CD8-positive, alpha-beta memory T cell (primary cell): ENCODE results near the gene ZNF385C. TPM values are rescaled to one million over a fixed set of nuclear protein-coding genes. Genes with fewer than 3 reads are reported as not detected.

Experiments
- CTCF ChIA-PET: fragments of 350-600 bp; sonication (Branson Sonifier 250); formaldehyde crosslinking; loops from one replicate; lab custom pipeline; 2021; ENCODE audit warnings: antibody characterized with exemption; lab: Charles Lee
- POLR2A ChIA-PET: fragments of 350-600 bp; sonication (Branson Sonifier 250); formaldehyde crosslinking; loops from one replicate; lab custom pipeline; 2021; ENCODE audit warnings: antibody characterized with exemption; lab: Charles Lee
- DNase-seq, 5 donors: peaks; one replicate each; pipeline versions ENCODE4 v3.0.0 to v3.0.0-alpha.2; 2020 to 2022; ENCODE audit warnings: mixed read lengths in 1 of 5
- H3K27ac ChIP-seq: one replicate; pipeline ENCODE4 v1.7.0; 2013; ENCODE audit warnings: low read depth, mild to moderate bottlenecking, low read length, moderate library complexity
- H3K27me3 ChIP-seq: 2 replicates; pipeline ENCODE4 v1.7.0; 2013; ENCODE audit warnings: low read length, mild to moderate bottlenecking; ENCODE audit not compliant: insufficient read depth, poor library complexity, severe bottlenecking
- H3K36me3 ChIP-seq: 2 replicates; pipeline ENCODE4 v1.7.0; 2013; ENCODE audit warnings: mild to moderate bottlenecking, low read length, moderate library complexity; ENCODE audit not compliant: insufficient read depth
- H3K4me1 ChIP-seq: 2 replicates; pipeline ENCODE4 v1.7.0; 2013; ENCODE audit warnings: mild to moderate bottlenecking, low read length, moderate library complexity; ENCODE audit not compliant: insufficient read depth
- H3K4me3 ChIP-seq: 2 replicates; pipeline ENCODE4 v1.7.0; 2013; ENCODE audit warnings: mild to moderate bottlenecking, low read length
- H3K9me3 ChIP-seq: 2 replicates; pipeline ENCODE4 v1.7.0; 2013; ENCODE audit warnings: mild to moderate bottlenecking, low read length
- H3K27ac Mint-ChIP-seq, 8 donors: one replicate each; pipeline ENCODE4 v1.8.0; 2020 to 2021; ENCODE audit warnings: mixed read lengths in 8 of 8, mild to moderate bottlenecking in 6 of 8, inconsistent platforms in 3 of 8, moderate library complexity in 3 of 8
- H3K27me3 Mint-ChIP-seq, 2 donors: one replicate each; pipeline ENCODE4 v1.8.0; 2020 to 2021; ENCODE audit warnings: mixed read lengths in 2 of 2, mild to moderate bottlenecking in 1 of 2, moderate library complexity in 1 of 2
- H3K36me3 Mint-ChIP-seq, 3 donors: one replicate each; pipeline ENCODE4 v1.8.0; 2020 to 2021; ENCODE audit warnings: mixed read lengths in 3 of 3, inconsistent platforms in 1 of 3, mild to moderate bottlenecking in 1 of 3
- H3K4me1 Mint-ChIP-seq, 3 donors: one replicate each; pipeline ENCODE4 v1.8.0; 2020 to 2021; ENCODE audit warnings: mixed read lengths in 3 of 3, inconsistent platforms in 1 of 3, mild to moderate bottlenecking in 1 of 3
- H3K4me3 Mint-ChIP-seq, 7 donors: one replicate each; pipeline ENCODE4 v1.8.0; 2020 to 2021; ENCODE audit warnings: mixed read lengths in 7 of 7, mild to moderate bottlenecking in 6 of 7, moderate library complexity in 4 of 7, inconsistent platforms in 2 of 7
- H3K9me3 Mint-ChIP-seq, 5 donors: one replicate each; pipeline ENCODE4 v1.8.0; 2020 to 2022; ENCODE audit warnings: mixed read lengths in 5 of 5, mild to moderate bottlenecking in 3 of 5, moderate library complexity in 2 of 5, inconsistent platforms in 1 of 5
- polyA plus RNA-seq: library from polyadenylated mRNA; unstranded; fragments of 300-500 nt; fragmentation: Illumina TruSeq; gene quantifications from one replicate; pipeline ENCODE4 v1.2.3, GENCODE V29; 2021
- total RNA-seq, 2 experiments: library from RNA; stranded (reverse); gene quantifications; one replicate each; pipeline ENCODE4 v1.2.3, GENCODE V29; 2021

ZNF385C gene
- total and polyA plus RNA-seq, 3 experiments from 2014 or later: not detected

DNA sequence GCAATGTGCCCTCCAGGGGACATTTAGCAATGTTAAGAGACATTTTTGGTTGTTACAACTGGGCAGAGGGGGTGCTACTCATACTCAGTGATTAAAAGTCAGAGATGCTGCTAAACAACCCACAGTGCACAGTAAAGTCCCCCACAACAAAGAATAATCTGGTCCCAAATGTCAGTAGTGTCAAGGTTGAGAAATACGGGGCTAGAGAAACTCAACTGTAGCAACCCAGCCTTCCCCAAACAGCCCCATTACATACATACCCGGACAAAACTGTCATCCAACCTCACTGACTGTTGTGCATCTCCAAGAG lies 101.5 kb downstream of the ZNF385C start:
- peaks cover 50% of the 10 kb centered on the region for H3K36me3 ChIP-seq
- H3K4me3 ChIP-seq: no peak overlapping the region
- ChIA-PET POLR2A (no interaction called here), CTCF (no interaction called here)
- H3K27me3 ChIP-seq: no peaks in the 10 kb centered on the region
- Mint-ChIP-seq H3K27me3 (no peaks in the 10 kb centered on the region), H3K36me3 (peaks cover 9 to 89% (median 18%) of the 10 kb centered on the region in 3 donors), H3K4me3 (no peak overlapping the region), H3K4me1 (peaks cover 0 to under 1% (median 0%) of the 10 kb centered on the region in 3 donors), H3K9me3 (no peaks in the 10 kb centered on the region), H3K27ac (peak overlapping the region in 2 of 8 donors; percentile 22 to 73)
- no peaks in the 10 kb centered on the region for H3K4me1 ChIP-seq
- no peaks in the 10 kb centered on the region for H3K9me3 ChIP-seq
- no peak overlapping the region for H3K27ac ChIP-seq
- no peak for DNase-seq

DNA sequence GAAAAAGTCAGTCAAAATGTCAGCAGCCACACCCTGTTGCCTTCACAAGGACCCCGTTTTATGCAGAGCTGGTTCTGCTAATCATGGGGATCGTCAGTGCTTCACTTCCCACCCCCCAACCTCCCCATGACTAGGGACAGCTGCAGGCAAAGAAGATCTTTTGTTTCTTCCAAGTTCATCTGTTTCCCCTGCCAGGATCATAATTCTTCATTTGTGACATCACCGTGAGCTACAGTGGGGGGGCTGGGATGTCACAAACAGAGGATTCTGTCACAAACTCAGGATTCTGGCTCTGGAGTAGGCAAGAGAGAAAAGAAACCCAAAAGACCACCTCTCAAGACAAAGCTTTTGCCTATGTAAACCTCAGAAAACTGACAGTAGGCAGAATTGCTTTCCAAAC lies 105.7 kb downstream of the ZNF385C start:
- H3K4me1 Mint-ChIP-seq: no peaks in the 10 kb centered on the region
- H3K27me3 ChIP-seq: no peaks in the 10 kb centered on the region
- peaks cover 14 to 95% (median 18%) of the 10 kb centered on the region in 3 donors for H3K36me3 Mint-ChIP-seq
- ChIA-PET CTCF (interaction anchor here (1.1 kb wide), 1 partner anchor 19 kb away, joined by 3 read pairs; no protein-coding TSS in a partner anchor), POLR2A (no interaction called here)
- no peak overlapping the region for H3K4me3 Mint-ChIP-seq
- H3K27me3 Mint-ChIP-seq: peaks cover 0 to 1% of the 10 kb centered on the region in 2 donors
- H3K27ac Mint-ChIP-seq: no peak overlapping the region
- no peak for DNase-seq
- H3K36me3 ChIP-seq: peaks cover 65% of the 10 kb centered on the region
- no peaks in the 10 kb centered on the region for H3K9me3 Mint-ChIP-seq
- H3K4me3 ChIP-seq: no peak overlapping the region
- no peaks in the 10 kb centered on the region for H3K9me3 ChIP-seq
- H3K27ac ChIP-seq: no peak overlapping the region
- no peaks in the 10 kb centered on the region for H3K4me1 ChIP-seq

DNA sequence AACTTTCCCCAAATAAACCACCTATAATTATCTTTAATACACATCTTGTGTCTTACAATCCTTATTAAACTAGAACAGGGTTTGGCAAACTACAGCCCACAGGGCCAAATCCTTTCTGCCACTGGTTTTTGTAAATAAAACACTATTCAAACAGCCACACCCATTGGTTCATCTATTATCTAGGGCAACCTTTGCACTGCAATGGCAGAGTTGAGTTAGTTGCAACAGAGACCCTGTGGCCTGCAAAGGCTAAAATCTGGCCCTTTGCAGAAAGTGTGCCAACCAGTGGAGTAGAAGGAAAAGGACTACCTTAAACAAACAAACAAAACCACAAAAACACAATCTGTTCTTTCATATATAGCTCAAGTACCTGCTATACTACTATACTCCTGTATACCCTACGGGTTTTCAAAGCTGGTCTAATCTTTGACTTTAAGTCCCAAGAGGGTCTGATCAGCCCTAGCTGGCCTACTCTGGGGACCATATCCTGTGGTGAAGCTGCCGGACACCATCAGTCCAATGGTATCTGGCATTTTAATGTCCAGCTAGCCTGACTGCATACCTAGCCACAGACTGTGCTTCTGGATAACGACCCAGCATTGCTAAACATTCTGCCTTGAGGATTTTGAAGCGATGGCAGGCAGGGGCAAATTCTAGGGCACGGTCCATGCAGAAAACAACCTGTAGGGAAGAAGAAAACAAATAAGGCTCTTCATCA lies 108.4 kb downstream of the ZNF385C start:
- no peak for DNase-seq
- peaks cover 10 to 95% (median 18%) of the 10 kb centered on the region in 3 donors for H3K36me3 Mint-ChIP-seq
- no peaks in the 10 kb centered on the region for H3K9me3 Mint-ChIP-seq
- H3K4me3 Mint-ChIP-seq: no peak overlapping the region
- Histone ChIP-seq H3K27me3 (no peaks in the 10 kb centered on the region), H3K36me3 (peaks cover 64% of the 10 kb centered on the region), H3K9me3 (no peaks in the 10 kb centered on the region), H3K4me1 (no peaks in the 10 kb centered on the region), H3K27ac (no peak overlapping the region), H3K4me3 (no peak overlapping the region)
- H3K27me3 Mint-ChIP-seq: peaks cover 0 to 1% of the 10 kb centered on the region in 2 donors
- no peak overlapping the region for H3K27ac Mint-ChIP-seq
- H3K4me1 Mint-ChIP-seq: no peaks in the 10 kb centered on the region
- POLR2A ChIA-PET: no interaction called here
- CTCF ChIA-PET: interaction anchor here (1.1 to 1.5 kb wide), 2 partner anchors 27 to 28 kb away, joined by 3 to 4 read pairs; partner anchors contain the start of gene DNAJC7

DNA sequence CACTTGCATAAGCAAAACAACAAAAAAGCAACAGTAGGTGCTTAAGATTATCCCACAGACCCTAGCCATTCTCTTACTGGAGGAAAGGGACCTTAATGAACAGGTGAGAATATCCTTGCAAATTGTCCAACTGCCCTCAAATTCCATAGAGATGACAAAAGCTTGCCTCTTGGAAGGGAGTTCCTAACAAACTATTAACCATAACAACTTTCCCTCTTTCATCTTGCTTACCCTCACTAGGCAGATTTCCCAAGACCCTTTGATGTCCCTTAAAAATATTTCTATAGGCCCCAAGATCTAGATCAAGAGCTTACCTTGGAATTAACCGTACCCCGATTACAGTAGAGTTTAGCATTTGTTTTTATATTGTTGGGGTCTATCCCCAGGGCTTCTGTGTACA lies 109.9 kb downstream of the ZNF385C start:
- H3K9me3 Mint-ChIP-seq: no peaks in the 10 kb centered on the region
- Histone ChIP-seq H3K27me3 (no peaks in the 10 kb centered on the region), H3K27ac (no peak overlapping the region), H3K4me1 (no peaks in the 10 kb centered on the region), H3K9me3 (no peaks in the 10 kb centered on the region), H3K4me3 (no peak overlapping the region), H3K36me3 (peaks cover 63% of the 10 kb centered on the region)
- H3K27me3 Mint-ChIP-seq: peaks cover 0 to 1% of the 10 kb centered on the region in 2 donors
- H3K27ac Mint-ChIP-seq: peak overlapping the region in 4 of 8 donors; percentile 4 to 84 (median 38)
- no peak overlapping the region for H3K4me3 Mint-ChIP-seq
- no peak for DNase-seq
- no peaks in the 10 kb centered on the region for H3K4me1 Mint-ChIP-seq
- POLR2A ChIA-PET: interaction anchor here (0.6 kb wide), 1 partner anchor 164 kb away, joined by 3 read pairs; no protein-coding TSS in a partner anchor
- H3K36me3 Mint-ChIP-seq: peaks cover 7 to 93% (median 20%) of the 10 kb centered on the region in 3 donors
- CTCF ChIA-PET: interaction anchor here (1.5 kb wide), 1 partner anchor 30 kb away, joined by 4 read pairs; the partner anchor contains the start of gene DNAJC7

DNA sequence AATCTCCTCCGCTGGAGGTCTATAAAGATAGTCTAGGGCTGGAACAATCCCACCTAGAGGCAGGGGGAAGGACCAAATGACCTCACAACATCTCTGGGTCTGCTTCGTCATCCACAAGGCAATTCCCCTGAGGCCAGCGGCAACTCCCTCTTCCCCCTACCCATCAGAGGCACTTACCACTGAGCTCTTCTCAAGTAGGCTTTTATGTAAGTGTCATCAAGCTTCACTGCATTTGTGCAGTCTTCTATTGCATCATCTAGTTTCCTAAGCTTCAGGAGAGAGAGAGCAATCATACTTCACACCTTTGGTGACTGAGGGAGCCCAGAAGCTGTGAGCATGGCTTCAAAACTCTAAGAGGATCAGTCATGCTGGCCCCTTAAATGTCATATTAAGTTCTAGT lies 110.6 kb downstream of the ZNF385C start:
- ChIA-PET CTCF (no interaction called here), POLR2A (no interaction called here)
- Histone ChIP-seq H3K27me3 (no peaks in the 10 kb centered on the region), H3K27ac (no peak overlapping the region), H3K4me3 (no peak overlapping the region), H3K9me3 (no peaks in the 10 kb centered on the region), H3K36me3 (peaks cover 62% of the 10 kb centered on the region), H3K4me1 (no peaks in the 10 kb centered on the region)
- H3K9me3 Mint-ChIP-seq: no peaks in the 10 kb centered on the region
- no peak overlapping the region for H3K4me3 Mint-ChIP-seq
- H3K36me3 Mint-ChIP-seq: peaks cover 4 to 92% (median 20%) of the 10 kb centered on the region in 3 donors
- no peaks in the 10 kb centered on the region for H3K4me1 Mint-ChIP-seq
- peaks cover 0 to 1% of the 10 kb centered on the region in 2 donors for H3K27me3 Mint-ChIP-seq
- no peak for DNase-seq
- H3K27ac Mint-ChIP-seq: peak overlapping the region in 1 of 8 donors; percentile 16

DNA sequence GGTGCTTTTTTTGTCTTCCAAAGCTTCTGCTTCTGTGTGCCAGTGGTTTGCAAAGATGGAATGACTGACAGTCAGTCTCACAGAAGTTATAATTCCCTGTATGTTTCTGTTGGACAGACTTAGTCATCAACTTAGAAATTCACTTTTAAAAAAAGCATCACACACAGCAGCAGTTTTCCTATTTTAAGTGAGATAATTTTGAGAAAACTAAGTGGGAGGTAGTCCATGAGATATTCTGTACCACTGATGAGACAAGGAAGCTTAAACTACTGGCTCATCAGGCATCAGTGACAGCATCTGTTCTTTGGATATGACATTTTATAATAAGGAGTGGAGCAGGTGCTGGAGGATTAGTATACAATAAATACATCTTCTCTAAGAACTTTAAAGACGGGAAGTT lies 111.6 kb downstream of the ZNF385C start:
- peak overlapping the region in 3 of 8 donors; percentile 11 to 64 (median 13) for H3K27ac Mint-ChIP-seq
- ChIA-PET CTCF (no interaction called here), POLR2A (no interaction called here)
- H3K27ac ChIP-seq: no peak overlapping the region
- no peaks in the 10 kb centered on the region for H3K9me3 Mint-ChIP-seq
- H3K36me3 Mint-ChIP-seq: peaks cover 0 to 93% (median 23%) of the 10 kb centered on the region in 3 donors
- H3K4me1 Mint-ChIP-seq: no peaks in the 10 kb centered on the region
- no peak for DNase-seq
- no peaks in the 10 kb centered on the region for H3K27me3 ChIP-seq
- no peaks in the 10 kb centered on the region for H3K4me1 ChIP-seq
- H3K36me3 ChIP-seq: peaks cover 68% of the 10 kb centered on the region
- no peak overlapping the region for H3K4me3 Mint-ChIP-seq
- peaks cover 0 to 1% of the 10 kb centered on the region in 2 donors for H3K27me3 Mint-ChIP-seq
- no peak overlapping the region for H3K4me3 ChIP-seq
- no peaks in the 10 kb centered on the region for H3K9me3 ChIP-seq

DNA sequence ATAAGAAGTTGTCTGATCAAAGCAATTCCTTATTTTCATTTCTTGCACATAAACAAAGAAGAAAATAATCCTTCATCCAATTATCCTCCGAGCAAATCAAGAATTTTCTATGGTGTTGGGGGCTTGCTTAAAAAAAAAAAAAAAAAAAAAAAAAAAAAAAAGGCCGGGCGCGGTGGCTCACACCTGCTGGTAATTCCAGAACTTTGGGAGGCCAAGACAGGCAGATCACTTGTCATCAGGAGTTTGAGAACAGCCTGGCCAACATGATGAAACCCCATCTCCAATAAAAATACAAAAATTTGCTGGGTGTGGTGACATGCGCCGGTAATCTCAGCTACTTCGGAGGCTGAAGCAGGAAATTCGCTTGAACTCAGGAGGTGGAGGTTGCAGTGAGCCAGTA lies 112.4 kb downstream of the ZNF385C start:
- H3K36me3 Mint-ChIP-seq: peaks cover 0 to 92% (median 23%) of the 10 kb centered on the region in 3 donors
- no peak overlapping the region for H3K4me3 Mint-ChIP-seq
- peak overlapping the region in 1 of 8 donors; percentile 13 for H3K27ac Mint-ChIP-seq
- H3K27ac ChIP-seq: no peak overlapping the region
- H3K9me3 ChIP-seq: no peaks in the 10 kb centered on the region
- POLR2A ChIA-PET: no interaction called here
- DNase-seq: no peak
- H3K4me1 Mint-ChIP-seq: no peaks in the 10 kb centered on the region
- H3K4me3 ChIP-seq: no peak overlapping the region
- no peaks in the 10 kb centered on the region for H3K27me3 ChIP-seq
- H3K4me1 ChIP-seq: no peaks in the 10 kb centered on the region
- peaks cover 69% of the 10 kb centered on the region for H3K36me3 ChIP-seq
- CTCF ChIA-PET: interaction anchor here (0.8 kb wide), 1 partner anchor 31 kb away, joined by 3 read pairs; the partner anchor contains the start of gene DNAJC7
- peaks cover 0 to 1% of the 10 kb centered on the region in 2 donors for H3K27me3 Mint-ChIP-seq
- no peaks in the 10 kb centered on the region for H3K9me3 Mint-ChIP-seq

DNA sequence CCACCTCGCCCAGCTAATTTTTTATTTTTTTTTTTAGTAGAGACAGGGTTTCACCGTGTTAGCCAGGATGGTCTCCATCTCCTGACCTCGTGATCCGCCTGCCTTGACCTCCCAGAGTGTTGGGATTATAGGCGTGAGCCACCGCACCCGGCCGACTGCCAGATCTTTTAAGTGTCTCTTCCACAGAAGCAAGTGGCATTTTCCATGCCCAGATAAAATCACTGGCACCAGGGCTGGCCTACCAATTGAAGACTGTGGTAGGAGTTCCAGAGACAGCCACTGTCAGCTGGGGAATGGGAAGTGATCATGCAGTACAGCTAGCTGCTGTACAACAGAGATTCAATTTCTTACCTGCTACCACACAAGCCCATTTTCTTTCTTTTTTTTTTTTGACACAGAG lies 113.8 kb downstream of the ZNF385C start:
- no peaks in the 10 kb centered on the region for H3K4me1 Mint-ChIP-seq
- no peak for DNase-seq
- no peak overlapping the region for H3K4me3 ChIP-seq
- CTCF ChIA-PET: interaction anchor here (1.0 kb wide), 1 partner anchor 20 kb away, joined by 3 read pairs; no protein-coding TSS in a partner anchor
- no peaks in the 10 kb centered on the region for H3K4me1 ChIP-seq
- H3K27me3 ChIP-seq: no peaks in the 10 kb centered on the region
- H3K27ac ChIP-seq: no peak overlapping the region
- peak overlapping the region in 1 of 8 donors; percentile 9 for H3K27ac Mint-ChIP-seq
- H3K9me3 ChIP-seq: no peaks in the 10 kb centered on the region
- POLR2A ChIA-PET: interaction anchor here (0.7 kb wide), 1 partner anchor 290 kb away, joined by 12 read pairs; no protein-coding TSS in a partner anchor
- peaks cover 0 to 1% of the 10 kb centered on the region in 2 donors for H3K27me3 Mint-ChIP-seq
- peaks cover 67% of the 10 kb centered on the region for H3K36me3 ChIP-seq
- H3K36me3 Mint-ChIP-seq: peaks cover 0 to 90% (median 23%) of the 10 kb centered on the region in 3 donors
- no peaks in the 10 kb centered on the region for H3K9me3 Mint-ChIP-seq
- H3K4me3 Mint-ChIP-seq: no peak overlapping the region
